Keratinocyte (primary cell): ENCODE data around the gene APOL3.

ENCODE experiments used
- EZH2 ChIP-seq: IDR thresholded peaks from one replicate; pipeline ENCODE4 v1.6.1; 2012; ENCODE audit warnings: inconsistent platforms, mild to moderate bottlenecking, low read length, moderate library complexity
- TF ChIP-seq, protein P1 (sequence below), 3 experiments: IDR thresholded peaks in 1 of 3; conservative IDR thresholded peaks in 1 of 3; optimal IDR thresholded peaks in 1 of 3; 2 replicates in 2 of 3; 3 replicates in 1 of 3; pipeline versions ENCODE3 to v1.5.1; 2011; ENCODE audit warnings: low read length in 3 of 3, mild to moderate bottlenecking in 3 of 3, moderate library complexity in 2 of 3, control low read depth in 1 of 3, inconsistent platforms in 1 of 3; ENCODE audit not compliant: insufficient read depth in 2 of 3; ENCODE audit errors: extremely low read depth in 1 of 3

DNA sequence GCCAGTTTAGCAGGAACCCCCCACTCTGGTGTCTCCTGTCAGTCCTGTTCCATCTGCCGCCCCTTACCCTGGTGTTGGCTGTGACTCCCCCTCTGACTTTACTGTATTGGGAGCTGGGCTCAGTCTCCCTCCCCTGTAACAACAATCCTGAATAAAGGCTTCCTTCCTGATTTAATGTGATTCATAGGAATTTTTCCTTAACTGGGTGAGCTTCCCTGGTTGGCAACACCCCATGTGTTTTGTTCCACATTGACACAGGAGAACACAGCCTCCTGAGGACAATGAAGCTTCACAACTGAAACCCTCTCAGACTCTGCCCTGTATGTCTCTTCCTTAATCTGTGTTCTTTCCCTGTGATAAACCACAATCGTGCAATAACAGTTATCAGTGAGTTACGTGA, 32.6 kb upstream of the APOL3 start:
- TF ChIP-seq, protein P1, sequence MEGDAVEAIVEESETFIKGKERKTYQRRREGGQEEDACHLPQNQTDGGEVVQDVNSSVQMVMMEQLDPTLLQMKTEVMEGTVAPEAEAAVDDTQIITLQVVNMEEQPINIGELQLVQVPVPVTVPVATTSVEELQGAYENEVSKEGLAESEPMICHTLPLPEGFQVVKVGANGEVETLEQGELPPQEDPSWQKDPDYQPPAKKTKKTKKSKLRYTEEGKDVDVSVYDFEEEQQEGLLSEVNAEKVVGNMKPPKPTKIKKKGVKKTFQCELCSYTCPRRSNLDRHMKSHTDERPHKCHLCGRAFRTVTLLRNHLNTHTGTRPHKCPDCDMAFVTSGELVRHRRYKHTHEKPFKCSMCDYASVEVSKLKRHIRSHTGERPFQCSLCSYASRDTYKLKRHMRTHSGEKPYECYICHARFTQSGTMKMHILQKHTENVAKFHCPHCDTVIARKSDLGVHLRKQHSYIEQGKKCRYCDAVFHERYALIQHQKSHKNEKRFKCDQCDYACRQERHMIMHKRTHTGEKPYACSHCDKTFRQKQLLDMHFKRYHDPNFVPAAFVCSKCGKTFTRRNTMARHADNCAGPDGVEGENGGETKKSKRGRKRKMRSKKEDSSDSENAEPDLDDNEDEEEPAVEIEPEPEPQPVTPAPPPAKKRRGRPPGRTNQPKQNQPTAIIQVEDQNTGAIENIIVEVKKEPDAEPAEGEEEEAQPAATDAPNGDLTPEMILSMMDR (optimal IDR thresholded peaks at IDR 0.05 in 1 of 3, IDR thresholded peaks at IDR 0.05 in 1 of 3, conservative IDR thresholded peaks at IDR 0.05 in 1 of 3; ENCODE audit: extremely low read depth in 1 of 3, insufficient read depth in 2 of 3, low read length in 3 of 3), result no peak
- TF ChIP-seq EZH2, result no peak
